Measurements from ENCODE around the gene NME4.

- TF ChIP-seq EZH2 (IDR thresholded peaks at IDR 0.05; ENCODE audit: borderline replicate concordance, low read length): no peak
- TF ChIP-seq, protein P1, sequence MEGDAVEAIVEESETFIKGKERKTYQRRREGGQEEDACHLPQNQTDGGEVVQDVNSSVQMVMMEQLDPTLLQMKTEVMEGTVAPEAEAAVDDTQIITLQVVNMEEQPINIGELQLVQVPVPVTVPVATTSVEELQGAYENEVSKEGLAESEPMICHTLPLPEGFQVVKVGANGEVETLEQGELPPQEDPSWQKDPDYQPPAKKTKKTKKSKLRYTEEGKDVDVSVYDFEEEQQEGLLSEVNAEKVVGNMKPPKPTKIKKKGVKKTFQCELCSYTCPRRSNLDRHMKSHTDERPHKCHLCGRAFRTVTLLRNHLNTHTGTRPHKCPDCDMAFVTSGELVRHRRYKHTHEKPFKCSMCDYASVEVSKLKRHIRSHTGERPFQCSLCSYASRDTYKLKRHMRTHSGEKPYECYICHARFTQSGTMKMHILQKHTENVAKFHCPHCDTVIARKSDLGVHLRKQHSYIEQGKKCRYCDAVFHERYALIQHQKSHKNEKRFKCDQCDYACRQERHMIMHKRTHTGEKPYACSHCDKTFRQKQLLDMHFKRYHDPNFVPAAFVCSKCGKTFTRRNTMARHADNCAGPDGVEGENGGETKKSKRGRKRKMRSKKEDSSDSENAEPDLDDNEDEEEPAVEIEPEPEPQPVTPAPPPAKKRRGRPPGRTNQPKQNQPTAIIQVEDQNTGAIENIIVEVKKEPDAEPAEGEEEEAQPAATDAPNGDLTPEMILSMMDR (conservative IDR thresholded peaks at IDR 0.05 in 1 of 2, IDR thresholded peaks at IDR 0.05 in 1 of 2; ENCODE audit: extremely low read depth in 1 of 2, insufficient read depth in 1 of 2, low read depth in 1 of 2, low read length in 2 of 2): no peak
Measured at GRCh38 chr16:370979-371514, 26.0 kb upstream of the NME4 start.

All from mammary epithelial cell (primary cell).